Muscle of back (tissue), 13 donors: ENCODE measurements around the gene KDM2A. TPM values are rescaled to one million over a fixed set of nuclear protein-coding genes. Genes with fewer than 3 reads are reported as not detected.

ENCODE experiments used
- DNase-seq, 3 donors: peaks; one replicate each; pipeline versions ENCODE4 v3.0.0 to v3.0.0-alpha.2; 2013
- long read RNA-seq, 9 donors: transcript quantifications; one replicate each; lab custom pipeline, GENCODE V29; 2026
- polyA plus RNA-seq, 10 donors: library from polyadenylated mRNA; unstranded; fragments of 120-200 nt; gene quantifications; one replicate each; pipeline ENCODE4 v1.2.1, GENCODE V29; 2013; ENCODE audit not compliant: insufficient read length in 10 of 10

The KDM2A gene
- 10 to 100 TPM; 46.3 to 64.1 (median 52.4) TPM for polyA plus RNA-seq
- long read RNA-seq, donor 1, full-length matches to known transcripts, result 2 of 16 reads
- long read RNA-seq, donor 1, partial matches to known transcripts, result 14 of 16 reads
- long read RNA-seq, donor 1, other reads (novel, unspliced or antisense), result 0 of 16 reads
- long read RNA-seq, donor 2, full-length matches to known transcripts, result 2 of 9 reads
- long read RNA-seq, donor 2, partial matches to known transcripts, result 7 of 9 reads
- long read RNA-seq, donor 2, other reads (novel, unspliced or antisense), result 0 of 9 reads
- long read RNA-seq, donor 3, result 0 reads
- long read RNA-seq, donor 4, full-length matches to known transcripts, result 2 of 13 reads
- long read RNA-seq, donor 4, partial matches to known transcripts, result 11 of 13 reads
- long read RNA-seq, donor 4, other reads (novel, unspliced or antisense), result 0 of 13 reads
- long read RNA-seq, donor 5, partial matches to known transcripts, result 29 of 30 reads
- long read RNA-seq, donor 5, other reads (novel, unspliced or antisense), result 0 of 30 reads
- long read RNA-seq, donor 6, partial matches to known transcripts, result 12 of 15 reads
- long read RNA-seq, donor 6, other reads (novel, unspliced or antisense), result 0 of 15 reads
- long read RNA-seq, donor 7, full-length matches to known transcripts, result 3 of 38 reads
- long read RNA-seq, donor 7, partial matches to known transcripts, result 35 of 38 reads
- long read RNA-seq, donor 7, other reads (novel, unspliced or antisense), result 0 of 38 reads
- long read RNA-seq, donor 8, partial matches to known transcripts, result 7 of 7 reads
- long read RNA-seq, donor 8, other reads (novel, unspliced or antisense), result 0 of 7 reads
- long read RNA-seq, donor 9, partial matches to known transcripts, result 0 of 1 reads
- long read RNA-seq, donor 9, other reads (novel, unspliced or antisense), result 0 of 1 reads

DNA sequence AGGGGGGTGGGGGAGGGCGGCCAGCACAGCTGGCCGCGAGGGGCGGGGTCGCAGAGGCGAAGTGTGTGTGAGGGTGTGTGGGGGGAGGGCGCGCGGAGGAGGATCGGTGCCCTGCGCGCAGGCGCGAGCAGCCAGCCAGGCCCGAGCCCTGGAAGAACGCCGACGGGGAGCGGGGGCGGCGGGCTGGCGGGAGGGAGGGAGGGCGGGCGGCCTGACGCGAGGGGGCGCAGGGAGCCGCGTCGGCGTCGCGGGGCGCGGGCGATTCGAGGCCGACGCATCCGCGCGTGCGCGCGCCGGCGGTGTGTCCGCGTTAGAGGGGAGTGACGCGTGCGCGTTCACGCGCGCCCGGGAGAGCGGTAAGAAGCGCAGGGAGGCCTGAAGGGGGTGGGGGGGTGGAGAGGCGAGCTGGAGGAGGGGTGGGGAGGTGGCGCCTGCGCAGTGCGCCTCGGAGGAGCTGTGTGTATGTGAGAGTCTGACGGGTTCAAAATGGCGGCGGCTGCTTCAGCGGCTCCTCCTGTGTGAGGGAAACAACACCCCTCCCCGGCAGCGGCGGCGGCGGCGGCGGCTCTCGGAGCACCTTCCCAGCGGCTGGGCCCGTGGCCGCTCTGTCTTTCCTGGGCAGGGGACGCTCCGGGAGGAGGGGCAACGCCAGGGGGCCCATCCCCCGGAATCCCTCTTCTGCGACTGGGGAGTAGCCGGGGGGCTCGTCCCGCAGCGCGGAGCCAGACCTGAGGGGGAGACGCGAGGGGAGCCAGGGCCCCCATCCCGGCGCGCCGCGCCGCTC lies at the start of gene KDM2A:
Gene KDM2A (plus strand): TSS at position 463 of the 784 bp plus-strand sequence. CDS start 2,054 bp downstream, outside the sequence.
- DNase-seq, result peak; percentile 99 to 100 (median 100)

DNA sequence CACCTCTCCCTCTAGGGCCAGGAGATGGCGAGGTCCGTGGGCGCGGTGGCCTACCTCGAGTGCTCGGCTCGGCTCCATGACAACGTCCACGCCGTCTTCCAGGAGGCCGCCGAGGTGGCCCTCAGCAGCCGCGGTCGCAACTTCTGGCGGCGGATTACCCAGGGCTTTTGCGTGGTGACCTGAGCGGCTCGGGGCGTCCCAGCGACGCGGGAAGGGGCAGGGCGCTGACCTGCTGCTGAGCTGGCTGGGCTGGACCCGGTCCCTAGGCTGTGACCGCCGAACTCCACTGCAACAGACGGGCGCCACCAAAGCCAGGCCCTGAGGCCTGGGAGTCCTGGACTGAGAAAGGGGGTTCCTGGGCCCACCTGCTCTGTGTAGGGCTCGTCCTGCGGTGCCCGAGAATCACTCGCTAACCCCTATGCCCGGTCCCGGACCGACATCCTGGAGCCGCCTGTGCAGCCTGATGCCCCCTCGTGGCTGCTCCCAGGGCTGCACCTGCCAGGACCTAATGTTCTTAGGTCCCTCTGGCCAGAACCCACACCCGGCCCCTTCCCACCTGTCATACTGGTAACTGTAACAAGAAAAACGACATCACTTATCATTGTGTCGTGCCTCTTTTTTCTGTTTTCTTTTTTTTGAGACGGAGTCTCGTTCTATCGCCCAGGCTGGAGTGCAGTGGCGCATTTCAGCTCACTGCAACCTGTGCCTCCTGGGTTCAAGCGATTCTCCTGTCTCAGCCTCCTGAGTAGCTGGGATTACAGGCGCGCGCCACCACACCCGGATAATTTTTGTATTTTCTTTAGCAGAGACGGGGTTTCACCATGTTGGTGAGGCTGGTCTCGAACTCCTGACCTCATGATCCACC lies 47.4 kb upstream of the KDM2A start:
- DNase-seq, result peak in 2 of 3 donors; percentile 34 to 75

DNA sequence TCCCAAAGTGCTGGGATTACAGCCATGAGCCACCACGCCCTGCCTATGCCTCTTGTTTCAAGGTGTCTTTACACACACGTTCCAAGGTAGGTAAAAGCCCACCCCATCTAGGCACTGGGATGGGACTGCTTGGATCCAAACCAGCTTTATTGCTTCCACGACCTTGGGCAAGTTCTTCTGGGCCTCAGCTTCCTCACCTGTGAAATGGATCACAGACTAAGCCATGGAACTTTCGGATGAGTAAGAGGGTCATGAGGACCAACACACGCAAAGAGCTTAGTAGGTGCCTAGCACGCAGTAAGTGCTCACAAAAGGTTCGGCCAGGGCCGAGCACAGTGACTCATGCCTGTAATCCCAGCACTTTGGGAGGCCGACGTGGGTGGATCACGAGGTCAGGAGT lies 46.8 kb upstream of the KDM2A start:
- DNase-seq, result no peak

DNA sequence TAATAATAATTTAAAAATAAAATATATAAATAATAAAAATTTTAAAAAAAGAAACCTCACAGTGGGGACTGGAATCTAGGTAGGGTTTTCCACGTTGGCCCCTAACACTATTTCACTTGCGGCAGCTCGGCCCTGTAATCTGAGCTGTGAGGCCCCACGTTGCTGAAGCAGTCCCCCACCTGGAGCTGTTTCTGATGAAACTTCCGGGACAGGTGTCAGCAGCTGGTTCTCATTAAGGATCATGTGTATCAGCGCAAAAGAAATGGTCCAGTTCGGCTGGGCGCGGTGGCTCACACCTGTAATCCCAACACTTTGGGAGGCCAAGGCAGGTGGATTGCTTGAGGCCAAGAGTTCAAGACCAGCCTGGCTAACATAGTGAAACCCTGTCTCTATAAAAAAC lies 45.2 kb upstream of the KDM2A start:
- DNase-seq, result no peak

DNA sequence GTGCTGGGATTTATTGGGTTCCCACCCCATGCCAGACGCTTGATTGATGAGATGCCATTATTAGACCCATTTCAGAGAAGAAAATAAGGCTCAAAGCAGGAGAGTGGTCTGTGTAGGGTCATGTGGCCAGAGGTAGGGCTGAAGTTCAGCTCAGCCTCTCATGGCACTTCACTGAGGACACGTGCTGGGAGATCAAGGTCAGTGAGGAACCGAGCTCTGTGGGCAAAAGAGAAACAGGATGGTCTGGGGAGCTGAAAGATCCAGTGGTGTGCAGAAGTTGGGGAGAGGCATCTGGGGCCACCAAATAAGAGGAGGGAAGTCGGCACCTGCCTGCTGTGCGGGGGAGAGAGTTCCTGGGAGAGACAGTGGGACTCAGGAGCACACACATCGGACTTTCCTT lies 42.9 kb upstream of the KDM2A start:
- no peak for DNase-seq

DNA sequence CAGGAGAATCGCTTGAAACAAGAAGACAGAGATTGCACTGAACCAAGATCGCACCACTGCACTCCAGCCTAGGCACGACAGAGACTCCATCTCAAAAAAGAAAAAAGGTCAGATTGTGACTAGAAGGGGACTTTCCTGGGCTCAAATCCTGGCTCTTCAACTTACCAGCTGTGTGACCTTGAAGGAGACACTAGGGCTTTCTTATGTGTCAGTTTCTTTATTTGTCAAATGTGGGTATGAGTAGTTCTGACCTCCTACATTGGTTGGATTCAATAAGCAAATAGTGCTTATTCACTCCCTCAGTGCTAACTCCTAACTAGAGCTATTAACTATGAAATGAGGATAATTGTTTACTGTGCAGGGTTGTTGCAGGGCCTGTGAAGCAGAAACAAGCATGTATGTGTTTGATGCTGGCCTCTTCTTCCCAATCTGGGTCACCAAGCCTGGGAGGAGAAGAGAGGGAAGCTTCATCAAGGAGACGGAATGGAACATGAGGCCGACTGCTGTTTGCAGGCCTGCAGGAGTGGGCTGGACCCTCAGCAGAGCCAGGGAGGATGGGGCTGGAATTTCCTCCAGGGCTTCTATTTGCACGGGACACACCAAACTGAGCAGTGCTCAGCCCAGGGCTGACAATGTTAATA lies 39.9 kb upstream of the KDM2A start:
- DNase-seq, result no peak

DNA sequence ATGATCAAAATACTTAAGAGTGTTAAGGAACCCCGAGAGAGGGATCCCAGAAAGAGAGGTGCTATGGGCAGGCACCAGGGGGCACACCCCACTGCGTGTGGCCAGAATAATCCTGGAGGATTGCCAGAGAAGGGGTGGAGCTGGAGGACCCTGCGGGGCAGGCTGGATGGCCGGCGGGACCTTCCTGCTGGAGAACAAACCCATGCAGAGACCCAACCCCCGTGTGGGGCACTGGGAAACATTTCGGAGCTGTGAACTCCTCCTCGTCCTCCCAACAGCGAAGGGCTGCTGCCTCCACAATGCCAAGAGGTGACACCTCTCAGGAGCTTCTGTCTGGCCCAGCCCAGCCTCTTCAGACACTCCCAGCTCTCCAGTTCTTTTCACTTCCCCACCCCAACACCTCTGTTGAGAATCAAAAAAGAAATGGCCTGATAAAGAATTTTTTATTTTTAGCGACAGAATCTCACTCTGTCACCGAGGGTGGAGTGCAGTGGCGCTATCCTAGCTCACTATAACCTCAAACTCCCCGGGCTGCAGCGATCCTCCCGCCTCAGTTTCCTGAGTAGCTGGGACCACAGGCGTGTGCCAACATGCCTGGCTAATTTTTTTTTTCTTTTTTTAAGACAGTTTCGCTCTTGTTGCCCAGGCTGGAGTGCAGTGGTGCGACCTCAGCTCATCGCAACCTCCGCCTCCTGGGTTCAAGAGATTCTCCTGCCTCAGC lies 36.8 kb upstream of the KDM2A start:
- DNase-seq, result peak in 1 of 3 donors; percentile 30

DNA sequence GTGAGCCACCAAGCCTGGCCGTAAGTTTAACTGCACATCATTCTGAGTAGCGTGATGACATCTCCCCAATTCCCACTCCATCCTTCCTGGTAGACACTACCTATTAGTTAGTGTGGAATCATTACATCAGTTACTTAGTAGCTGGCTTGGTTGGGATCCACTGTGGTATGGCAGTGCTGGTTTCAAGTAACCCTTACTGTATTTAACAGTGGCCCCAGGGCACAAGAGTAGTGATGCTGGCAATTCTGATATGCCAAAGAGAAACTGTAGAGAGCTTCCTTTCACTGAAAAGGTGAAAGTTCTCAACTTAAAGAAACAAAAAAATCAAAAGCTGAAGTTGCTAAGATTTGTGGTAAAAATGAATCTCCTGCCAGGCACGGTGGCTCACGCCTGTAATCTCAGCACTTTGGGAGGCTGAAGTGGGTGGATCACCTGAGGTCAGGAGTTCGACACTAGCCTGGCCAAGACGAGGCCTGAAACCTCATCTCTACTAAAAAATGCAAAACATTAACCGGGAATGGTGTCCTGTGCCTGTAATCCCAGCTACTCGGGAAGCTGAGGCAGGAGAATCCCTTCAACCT lies 35.2 kb upstream of the KDM2A start:
- DNase-seq, result no peak

DNA sequence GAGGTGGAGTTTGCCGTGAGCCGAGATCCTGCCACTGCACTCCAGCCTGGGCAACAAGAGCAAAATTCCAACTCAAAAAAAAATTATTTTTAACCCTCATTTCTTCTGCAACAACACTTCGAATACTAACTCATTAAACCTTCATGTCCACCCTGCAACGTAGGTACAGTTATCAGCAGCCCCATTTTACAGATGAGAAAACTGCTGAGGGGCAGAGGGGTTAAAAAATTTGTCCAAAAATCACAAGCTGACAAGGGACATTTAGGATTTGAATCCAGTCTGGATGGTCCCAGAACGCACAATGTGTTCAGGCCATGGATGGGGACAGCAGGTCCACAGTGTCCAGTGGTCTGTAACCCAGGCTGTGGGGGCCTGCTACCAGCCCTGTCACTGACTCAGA lies 33.4 kb upstream of the KDM2A start:
- DNase-seq, result no peak

DNA sequence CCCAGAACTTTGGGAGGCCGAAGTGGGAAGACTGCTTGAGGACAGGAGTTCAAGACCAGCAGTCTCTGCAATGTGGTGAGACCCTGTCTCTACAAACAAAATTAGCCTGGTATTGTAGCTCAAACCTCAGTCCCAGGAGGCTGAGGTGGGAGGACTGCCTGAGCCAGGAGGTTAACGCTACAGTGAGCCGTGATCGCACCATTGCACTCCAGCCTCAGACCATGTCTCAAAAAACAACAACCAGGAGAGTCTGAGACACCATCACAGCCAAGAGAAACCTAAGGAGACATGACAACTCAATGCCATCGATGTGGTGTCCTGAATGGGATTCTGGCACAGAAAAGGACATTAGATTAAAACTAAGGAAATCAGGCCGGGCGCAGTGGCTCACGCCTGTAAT lies 28.3 kb upstream of the KDM2A start:
- DNase-seq, result no peak

DNA sequence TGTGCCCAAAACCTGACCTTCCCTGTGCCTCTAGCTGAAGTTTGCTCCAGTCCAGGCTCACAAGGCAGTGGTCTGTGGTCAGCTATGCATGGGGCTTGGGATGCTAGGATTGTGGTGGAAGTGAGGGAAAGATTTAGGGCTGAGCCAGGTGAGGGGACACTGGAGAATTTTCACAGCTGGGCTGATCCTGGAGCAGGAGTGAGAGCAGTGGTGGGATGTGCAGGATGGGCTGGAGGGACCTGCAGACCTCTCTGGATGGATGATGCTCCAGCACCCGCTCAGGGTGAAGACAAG lies 23.9 kb upstream of the KDM2A start:
- DNase-seq, result no peak

DNA sequence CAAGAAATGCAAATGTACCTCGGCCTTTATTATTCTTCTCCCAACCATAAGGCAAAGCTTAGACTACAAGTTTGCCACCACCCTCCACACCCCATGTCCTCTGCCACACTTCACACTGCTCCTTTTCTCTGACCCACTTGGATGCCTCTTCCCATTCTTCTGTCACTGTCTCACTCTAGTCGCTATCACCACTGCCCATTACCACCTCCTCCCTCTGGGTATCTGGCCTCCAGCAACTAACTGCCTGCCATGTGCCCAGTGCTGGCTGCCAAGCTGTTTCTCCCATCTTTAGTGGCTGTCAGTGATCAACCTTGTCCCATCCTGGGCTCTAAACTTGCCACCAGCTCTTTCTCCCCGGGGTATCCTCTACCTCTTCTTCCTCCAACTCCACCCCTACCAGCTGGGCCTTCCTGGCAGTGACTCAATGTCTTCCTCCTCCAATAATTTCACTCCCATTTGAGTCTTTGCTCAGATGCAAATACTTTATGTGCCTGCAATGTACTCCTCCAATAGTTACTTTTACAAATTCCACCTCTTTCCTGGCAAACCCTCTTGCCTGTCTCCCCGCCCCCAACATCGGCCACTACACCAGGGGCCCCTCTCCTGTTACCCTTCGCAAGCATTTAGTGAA lies 20.1 kb upstream of the KDM2A start:
- no peak for DNase-seq

DNA sequence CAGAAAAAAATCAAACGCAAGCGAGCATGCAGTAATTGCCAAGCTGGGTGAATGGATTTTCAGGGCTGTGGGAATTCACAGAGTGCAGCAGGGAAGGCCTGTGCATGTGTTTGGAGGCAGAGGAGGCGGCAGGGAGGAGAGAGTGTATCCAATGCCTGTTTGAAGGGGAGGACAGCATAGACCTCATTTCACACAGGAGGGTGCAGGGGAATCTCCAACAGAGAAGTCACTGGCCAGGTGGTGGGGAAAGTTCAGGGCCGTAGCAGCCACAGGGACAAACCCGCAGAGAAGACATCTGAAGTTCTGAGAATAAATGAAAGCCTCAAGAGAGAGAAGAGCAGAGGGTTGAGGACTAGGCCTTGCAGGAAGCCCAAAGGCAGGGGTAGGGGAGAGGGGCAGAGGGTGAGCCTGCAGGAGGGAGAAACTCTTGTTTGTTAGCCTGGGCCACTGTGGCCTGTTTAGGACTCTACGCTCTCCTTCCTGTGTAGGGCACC lies 19.2 kb upstream of the KDM2A start:
- no peak for DNase-seq

DNA sequence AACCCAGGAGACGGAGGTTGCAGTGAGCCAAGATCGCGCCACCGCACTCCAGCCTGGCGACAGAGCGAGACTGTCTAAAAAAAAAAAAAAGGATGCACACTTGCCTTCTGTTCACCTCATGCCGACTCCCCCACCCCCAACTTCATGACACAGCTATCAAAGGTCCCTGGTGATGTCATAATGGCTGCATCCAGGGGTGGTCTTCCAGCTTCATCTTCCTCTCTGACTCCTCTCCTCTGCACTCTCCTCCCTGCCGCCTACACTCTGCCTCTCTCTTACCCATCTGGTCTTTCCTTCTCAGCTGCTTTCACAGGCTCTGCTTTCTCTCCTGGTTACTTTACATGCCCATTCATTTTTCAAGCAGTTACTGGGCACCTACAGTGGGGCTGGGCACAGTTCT lies 16.4 kb upstream of the KDM2A start:
- no peak for DNase-seq

DNA sequence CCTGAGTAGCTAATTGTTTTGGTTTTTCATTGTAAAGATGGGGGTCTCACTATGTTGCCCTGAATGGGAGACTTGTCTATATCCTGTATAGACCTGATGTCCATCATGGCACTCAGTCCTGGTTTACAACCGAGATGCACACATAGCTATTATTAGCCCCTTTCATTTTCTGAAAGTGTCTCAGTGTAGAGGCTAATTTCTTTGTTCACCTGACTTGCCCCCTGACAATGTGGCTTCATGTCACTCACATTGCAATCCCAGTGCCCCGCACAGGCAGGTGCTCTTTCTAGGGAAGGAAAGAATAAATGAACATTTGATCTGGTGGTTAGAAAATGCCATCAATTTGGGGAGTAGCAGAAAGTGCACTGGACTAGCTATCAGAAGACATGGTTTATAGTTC lies 13.1 kb upstream of the KDM2A start:
- DNase-seq, result no peak

DNA sequence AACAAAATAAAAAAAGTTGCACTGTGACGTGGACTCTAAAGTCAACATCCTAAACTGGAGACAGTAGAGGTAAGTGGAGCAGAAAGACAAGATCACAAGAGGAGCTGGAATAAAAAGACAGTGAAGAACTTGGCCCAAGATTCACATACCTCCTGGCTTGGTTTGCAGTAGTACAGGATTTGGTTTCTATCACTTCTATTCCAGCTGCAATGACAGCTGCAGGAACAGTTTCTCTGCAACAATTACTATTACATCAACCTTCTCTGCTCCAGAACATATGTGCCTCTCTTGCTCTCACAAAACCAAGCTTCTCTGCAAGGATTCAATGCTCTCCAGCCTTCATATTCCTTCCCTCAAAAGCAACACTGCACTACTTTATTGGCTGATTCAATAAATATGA lies 7.8 kb upstream of the KDM2A start:
- peak; percentile 52 to 83 (median 62) for DNase-seq

DNA sequence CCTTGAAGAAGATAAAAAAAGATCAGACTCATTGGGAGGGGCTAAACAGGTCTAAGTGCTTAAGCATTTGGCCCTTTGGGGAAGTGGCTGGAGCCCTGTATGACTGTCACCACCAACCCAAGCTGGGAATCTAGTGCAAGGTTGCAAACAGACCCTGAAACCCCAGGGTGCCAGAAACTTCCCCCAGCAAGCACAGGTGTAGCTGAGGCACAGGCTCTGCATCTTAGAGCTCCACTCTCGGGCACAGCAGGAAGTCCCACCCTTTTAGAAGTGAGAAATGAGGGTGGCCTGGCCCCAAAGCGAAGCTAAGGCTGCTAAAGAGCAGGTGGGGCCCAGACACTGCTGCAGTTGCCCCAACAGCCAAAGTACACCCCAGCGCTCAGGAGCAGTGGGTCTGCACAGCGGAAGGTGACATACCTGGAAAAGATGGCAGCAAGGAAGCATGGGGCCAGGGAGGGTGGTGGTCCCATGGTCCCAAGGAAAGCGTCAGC lies 5.8 kb upstream of the KDM2A start:
- no peak for DNase-seq

DNA sequence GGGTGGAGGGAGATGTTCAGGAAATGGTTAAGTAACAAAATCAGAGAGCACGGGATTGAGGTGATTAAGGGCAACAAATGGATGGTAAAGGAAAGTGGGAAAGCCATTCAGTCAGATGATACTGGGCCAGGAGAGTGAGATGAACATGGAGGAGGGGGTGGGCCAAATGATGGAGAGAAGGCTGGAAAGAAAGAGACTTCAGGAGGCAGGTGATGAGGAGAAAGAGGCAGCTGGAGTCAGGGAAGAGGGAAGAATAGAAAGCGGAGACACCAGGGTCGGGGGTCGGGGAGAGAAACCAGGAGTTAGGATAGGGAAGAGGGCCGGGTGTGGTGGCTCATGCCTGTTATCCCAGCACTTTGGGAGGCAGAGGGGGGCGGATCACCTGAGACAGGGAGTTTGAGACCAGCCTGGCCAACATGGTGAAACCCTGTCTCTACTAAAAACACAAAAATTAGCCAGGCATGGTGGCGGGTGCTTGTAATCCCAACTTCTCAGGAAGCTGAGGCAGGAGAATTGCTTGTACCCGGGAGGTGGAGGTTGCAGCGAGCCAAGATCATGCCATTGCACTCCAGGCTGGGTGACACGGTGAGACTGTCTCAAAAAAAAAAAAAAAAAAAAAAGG lies 4.7 kb upstream of the KDM2A start:
- DNase-seq, result no peak
